ENCODE measurements around the gene RNF151.
"Not testable (repeated sequence)": the region's sequence is repeated elsewhere in the genome, so short reads cannot be mapped to it uniquely, and the experiment has no call there.

RNF151 gene

DNA sequence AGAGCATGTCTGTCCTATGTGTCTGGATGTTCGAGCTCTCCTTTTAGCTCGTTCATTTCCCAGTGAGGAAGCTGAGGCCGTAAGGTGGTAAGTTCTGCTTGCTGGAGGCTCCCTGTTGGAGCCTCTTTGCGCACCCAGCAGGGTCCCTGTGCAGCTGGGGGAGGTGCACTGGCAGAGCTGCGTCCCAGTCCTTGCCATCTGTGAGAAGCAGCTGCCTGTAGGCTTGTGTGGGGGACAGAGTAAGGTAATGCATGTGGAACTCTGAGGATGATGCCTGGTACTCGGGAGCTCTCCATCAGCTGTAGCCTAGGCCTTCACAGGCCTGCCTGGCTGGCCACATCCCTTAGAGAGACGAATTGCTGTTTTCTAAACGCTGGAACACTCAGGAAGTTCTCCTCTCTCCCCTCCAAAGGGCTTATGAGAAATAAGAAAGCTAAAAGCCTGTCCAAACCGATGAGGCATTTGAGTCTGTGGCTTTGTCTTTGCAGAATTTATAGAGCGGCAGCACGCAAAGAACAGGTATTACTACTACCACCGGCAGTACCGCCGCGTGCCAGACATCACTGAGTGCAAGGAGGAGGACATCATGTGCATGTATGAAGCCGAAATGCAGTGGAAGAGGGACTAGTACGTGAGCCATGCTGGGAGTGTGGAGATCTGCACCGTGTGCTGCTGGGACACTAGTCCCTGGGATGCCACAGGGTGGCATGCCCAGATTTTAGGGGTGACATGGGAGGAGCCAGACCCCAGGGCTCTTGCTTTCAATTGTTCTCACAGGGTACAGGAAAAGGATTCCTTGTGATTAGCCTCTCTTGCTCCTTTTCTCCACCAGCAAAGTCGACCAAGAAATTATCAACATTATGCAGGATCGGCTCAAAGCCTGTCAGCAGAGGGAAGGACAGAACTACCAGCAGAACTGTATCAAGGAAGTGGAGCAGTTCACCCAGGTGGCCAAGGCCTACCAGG lies 5.7 kb upstream of the RNF151 start:
- peak; percentile 44 for DNase-seq

DNA sequence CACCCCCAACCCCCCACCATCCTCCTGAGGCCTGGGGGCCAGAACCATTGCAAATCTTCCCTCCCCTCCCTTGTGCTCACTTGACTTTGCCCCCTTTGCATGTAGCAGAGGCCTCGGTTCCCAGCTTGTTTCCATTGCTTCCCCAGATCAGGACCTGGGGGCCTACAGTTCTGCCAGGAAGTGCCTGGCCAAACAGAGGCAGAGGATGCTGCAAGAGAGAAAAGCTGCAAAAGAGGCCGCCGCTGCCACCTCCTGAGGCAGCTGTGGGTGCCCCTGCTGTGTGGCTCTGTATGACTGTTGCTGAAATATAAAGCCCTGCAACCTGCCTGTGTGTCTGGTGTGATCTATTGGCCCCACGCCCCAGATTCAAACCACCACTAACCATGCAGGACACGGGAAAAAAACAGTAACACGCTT lies 5.0 kb upstream of the RNF151 start:
- DNase-seq = no peak

DNA sequence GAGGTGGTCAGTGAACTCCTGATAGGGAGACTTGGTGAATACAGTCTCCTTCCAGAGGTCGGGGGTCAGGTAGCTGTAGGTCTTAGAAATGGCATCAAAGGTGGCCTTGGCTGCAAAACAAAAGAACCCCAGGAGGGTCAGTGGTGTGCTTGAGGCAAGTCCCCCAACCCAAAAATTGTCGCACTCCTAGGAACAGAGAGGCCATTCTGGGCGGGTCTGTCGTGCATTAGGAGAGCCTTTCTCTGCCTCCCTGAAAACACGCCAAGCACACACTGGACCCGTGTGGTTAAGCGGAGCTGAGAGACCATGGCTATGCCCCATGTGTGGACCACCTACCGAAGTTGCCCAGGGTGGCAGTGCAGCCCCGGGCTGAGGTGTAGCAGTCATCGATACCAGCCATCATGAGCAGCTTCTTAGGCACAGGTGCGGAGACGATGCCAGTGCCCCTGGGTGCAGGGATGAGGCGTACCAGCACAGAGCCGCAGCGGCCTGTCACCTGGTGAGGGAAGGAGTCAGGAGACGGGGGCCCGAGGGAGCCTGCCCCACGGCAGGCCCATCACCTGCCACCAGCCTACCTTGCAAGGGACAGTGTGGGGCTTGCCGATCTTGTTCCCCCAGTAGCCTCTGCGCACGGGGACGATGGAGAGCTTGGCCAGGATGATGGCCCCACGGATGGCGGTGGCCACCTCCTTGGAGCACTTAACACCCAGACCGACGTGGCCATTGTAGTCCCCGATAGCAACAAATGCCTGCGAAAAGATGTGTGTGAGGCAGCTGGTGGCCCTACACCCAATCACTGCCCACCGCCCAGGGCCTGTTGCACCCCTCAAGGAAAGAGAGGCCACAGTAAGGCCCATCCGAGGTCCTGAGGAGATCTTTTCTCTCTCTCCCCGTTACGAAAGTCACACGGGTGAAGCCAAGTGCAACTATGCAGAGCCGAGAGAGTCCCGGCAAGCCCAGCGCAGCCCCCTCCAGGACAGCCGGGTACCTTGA lies 4.2 kb upstream of the RNF151 start:
- not testable (repeated sequence) for DNase-seq

DNA sequence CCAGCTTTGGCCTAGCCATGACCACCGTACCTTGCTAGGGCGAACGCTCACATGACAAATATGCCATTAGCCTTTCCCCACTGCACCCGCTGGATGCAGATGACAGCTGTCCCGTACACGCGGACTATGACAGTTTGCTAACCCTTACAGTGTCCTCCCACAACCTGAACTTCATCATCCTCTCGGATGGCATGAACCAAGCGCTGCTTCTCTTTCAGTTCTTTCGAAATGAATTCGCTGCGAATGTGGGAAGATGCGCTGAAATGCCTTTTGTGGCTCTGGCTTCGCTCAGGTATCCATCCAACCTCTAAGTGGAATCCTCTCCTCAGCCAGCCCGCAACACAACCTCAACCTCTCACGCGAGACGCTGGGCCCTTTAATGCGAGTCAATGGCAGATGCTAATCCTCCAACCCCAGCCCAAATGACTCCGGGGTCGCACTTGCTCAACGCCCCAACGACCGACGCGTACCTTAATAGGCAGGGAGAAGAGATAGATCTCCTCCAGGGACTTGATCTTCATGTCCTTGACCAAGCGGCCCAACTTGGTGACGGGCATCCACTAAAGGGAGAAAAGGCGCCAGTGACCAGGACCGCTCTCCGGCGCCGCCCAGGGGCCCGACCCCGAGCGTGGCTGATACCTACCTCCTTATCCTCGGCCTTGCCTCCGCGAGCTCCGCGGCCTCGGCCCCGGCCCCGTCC lies 2.7 kb upstream of the RNF151 start:
- no peak for DNase-seq

DNA sequence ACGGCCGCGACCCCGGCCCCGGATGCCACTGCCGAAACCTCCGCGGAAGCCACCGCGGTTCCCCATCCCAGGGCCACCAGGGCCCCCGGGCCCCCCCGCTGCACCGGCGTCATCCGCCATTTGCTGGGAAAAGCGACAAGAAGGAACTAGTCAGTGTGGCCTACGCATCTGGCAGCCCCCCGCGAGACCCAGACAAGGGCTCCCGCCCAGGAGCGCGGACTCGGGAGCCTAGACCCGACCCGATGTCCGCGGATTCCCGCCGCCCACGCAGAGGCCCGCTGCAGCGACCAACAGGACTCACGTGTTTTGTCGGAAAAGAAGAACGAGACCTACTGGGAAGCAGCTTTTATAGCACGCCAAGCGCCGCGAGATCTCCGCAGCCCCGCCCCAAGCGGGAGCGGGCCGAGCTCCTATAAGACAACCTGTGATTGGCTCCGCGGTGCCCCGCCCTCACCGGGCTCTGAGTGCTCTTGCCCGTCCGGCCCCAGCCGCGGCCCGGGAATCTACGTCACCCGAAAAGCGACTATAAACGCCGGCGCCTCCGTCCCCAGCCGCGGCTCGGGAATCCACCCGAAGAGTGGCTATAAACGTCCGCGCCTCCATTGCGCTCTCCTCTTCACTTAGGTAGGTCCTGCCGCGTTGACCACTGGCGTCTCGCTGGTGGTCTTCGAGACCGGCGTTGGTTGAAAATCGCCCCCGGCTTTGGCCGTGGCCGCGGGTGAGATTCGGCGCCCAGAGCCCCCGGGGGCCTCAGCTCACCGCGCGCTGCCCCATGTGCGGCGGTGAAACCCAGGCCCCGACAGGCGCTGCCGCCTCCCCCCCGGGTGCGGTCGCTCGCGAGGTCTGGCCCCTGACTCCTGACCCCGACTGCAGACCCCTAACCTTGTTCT lies 1.9 kb upstream of the RNF151 start, which contains the start of gene RPS2:
Gene RPS2, minus strand, starts transcription at position 321 of the 890 bp plus-strand sequence. Its CDS starts 201 bp downstream, at position 120.
- peak; percentile 99 for DNase-seq

DNA sequence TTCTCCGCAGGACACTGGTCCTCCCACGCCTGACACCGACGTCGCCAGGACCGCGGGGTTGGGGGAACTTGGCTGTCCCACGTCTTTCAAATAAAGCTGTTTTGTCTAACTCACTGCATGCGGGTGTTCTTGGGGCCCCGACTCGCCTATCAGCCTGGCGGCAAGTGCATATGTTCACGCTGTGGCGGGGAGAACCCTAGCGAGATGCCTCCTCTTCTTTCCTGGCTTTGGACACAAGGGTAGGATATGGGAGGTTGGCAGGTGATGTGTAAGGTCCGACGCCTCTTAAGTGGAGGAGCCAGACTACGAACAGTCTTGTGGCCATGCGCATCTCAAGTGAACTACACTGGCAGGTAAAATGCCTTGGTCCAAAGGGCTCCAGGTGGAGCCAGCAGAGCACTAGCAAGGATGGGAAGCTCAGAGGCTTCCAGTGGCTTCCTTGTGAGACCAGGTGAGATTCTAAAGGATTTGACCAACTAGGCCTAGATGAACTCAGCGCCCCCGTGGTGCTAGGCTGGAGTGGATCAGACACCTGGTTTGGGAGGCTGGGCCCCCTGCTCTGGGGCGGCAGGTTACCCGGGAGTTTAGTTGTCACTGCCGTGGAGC lies 1.2 kb upstream of the RNF151 start:
- no peak for DNase-seq

DNA sequence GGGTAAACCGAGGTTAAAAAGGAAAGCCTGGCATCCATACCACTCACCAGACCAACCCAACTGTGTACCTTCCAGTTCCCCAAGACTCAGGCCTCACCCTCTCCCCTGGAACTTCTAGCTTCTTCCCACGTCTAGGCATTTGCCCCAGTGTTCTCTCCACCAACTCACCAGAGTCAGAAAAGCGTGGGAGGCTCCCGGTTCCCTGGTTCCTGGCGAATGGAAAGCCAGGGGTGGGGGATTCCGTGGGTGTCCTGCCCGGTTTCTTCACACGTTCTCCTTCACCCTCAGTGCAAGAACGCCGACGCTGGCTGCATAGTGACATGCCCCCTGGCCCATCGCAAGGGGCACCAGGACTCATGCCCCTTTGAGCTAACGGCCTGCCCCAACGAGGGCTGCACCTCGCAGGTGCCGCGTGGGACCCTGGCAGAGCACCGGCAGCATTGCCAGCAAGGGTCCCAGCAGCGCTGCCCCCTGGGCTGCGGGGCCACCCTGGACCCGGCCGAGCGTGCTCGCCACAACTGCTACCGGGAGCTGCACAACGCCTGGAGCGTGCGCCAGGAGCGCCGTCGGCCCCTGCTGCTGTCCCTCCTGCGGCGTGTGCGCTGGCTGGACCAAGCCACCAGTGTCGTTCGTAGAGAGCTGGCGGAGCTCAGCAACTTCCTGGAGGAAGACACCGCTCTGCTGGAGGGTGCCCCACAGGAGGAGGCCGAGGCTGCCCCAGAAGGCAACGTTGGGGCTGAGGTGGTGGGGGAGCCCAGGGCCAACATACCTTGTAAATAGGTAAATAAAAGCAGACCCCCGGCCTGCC lies 1.7 kb downstream of the RNF151 start:
- DNase-seq = no peak

DNA sequence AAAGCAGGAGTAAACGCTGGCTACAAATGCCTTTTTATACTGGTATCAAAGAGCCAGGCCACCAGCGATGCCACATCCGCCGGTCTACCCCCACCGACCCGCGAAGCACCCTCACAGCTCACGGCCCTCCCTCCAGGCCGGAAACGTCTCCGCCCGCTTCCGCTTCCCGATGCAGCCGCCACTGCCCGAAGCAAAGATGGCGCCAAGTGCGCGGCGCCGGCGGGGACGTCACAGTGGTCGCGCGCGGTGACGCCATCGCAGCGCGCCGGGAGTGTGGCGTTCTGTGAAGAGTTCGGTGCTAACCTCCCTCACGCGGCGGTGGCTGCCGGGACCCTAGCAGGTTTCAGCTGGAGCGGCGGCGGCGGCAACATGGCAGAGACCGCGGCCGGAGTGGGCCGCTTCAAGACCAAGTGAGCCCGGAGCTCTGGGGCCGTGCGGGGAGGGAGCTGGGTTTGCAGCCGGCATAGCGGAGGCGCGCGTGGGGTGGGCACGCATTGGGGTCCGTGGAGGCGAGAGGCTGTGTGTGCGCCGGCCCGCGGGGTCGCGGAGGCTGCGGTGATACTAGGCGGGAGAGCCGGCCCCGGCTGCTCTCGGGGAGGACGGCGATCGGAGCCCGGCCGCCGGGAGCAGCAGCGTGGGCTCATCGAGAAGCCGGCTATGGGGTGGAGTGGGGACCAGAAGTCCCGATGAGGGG lies 5.3 kb downstream of the RNF151 start, which contains the start of gene TBL3:
Gene TBL3, plus strand, starts transcription at position 258 of the 694 bp plus-strand sequence. Its CDS starts 112 bp downstream, at position 370.
- DNase-seq = peak; percentile 89

DNA sequence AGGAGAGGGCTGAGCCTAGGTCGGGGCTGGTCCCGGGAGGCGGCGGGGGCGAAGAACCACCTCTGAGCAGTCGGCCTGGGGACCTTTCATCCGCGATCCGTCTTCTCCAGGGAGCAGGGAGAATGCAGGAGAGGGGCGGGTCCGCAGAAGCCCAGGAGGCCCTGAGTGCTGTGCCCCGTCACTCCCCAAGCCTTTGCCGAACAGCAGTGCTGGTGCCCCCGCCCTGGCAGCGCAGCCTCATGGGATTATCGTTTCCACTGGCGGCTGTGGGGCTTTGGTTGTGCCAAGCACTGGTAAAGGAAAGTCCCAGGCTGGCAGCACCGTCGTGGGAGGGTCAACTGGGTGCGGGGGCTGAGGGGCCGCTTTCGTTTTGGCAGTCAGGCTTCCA lies 5.8 kb downstream of the RNF151 start:
- no peak for DNase-seq

DNA sequence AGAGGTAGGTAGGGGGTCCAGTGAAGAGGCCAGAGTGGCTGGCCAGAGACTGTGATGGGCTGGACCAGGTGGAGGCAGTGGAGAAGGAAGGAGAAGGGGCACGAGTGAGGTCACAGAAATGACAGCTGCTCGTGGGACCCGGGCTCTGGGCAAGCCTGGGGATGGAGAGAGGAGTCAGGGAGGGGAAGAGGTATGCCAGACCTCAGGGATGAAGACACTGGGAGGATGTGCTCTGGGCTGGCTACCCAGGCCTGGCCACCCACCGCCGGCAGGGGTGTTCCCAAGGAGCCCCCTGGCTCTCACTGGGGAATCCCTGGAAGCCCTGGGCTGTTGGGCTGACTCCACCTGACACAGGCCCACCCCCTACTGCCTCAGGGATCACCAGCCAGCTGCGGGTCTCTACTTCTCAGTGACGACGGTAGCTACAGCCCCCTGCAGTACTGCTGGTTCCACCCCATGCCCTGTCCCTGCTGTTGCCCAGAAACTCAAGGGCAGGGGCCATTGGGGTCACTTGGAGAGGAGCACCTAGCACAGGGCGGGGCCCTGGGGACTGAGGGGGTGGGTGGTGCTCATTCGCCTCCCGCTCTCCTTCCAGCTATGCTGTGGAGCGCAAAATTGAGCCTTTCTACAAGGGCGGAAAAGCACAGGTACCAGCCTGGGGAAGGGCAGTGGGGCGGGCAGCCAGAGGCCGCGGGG lies 7.0 kb downstream of the RNF151 start:
- DNase-seq = no peak

DNA sequence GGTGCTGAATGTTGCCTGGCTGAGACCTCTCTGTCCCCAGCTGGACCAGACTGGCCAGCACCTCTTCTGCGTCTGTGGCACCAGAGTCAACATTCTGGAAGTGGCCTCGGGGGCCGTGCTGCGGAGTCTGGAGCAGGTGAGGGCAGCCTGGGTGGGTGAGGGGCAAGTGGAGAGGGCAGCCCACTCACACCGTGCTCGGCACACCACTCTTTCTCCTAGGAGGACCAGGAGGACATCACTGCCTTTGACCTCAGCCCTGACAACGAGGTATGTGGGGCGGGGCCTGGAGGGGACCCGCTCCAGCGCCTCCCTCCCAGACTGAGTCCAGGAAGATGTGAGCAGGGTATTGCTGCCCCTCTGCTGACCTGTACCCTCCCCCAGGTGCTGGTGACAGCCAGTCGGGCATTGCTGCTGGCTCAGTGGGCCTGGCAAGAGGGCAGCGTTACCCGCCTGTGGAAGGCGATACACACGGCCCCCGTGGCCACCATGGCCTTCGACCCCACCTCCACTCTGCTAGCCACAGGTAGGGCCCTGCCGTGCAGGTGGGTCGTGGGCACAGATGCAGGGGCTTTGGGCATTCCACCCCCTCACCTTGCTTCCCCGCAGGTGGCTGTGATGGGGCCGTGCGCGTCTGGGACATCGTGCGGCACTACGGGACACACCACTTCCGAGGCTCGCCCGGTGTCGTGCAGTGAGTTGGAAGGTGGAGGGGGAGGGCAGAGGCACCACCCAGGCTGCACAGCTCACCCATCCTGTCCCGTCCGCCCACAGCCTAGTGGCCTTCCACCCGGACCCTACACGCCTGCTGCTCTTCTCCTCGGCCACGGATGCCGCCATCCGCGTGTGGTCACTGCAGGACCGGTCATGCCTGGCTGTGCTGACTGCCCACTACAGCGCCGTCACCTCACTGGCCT lies 7.8 kb downstream of the RNF151 start:
- DNase-seq = no peak

DNA sequence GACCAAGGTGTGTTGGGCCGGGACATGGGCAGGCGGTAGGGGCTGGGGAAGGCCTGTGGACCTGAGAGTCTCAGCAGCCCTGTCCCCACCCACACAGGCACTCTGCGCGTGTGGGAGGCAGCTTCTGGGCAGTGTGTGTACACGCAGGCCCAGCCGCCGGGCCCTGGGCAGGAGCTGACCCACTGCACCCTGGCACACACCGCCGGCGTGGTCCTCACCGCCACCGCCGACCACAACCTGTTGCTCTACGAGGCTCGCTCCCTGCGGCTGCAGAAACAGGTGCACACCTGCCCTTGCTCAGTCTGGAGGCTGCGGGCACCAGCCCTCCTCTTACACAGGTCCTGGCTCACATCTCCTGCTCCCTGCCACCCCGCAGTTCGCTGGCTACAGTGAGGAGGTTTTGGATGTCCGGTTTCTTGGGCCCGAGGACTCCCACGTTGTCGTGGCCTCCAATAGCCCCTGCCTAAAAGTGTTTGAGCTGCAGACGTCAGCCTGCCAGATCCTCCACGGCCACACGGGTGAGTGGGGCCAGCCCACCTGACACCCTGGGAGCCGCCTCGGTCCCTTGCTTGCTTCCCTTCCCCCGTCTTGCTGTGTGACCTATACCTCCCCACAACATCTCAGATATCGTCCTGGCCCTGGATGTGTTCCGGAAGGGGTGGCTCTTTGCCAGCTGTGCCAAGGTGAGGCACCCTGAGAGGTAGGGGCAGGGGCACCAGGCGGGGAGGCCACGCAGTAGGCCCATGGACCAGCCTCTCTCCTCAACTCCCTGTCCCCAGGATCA lies 9.0 kb downstream of the RNF151 start:
- DNase-seq = no peak

DNA sequence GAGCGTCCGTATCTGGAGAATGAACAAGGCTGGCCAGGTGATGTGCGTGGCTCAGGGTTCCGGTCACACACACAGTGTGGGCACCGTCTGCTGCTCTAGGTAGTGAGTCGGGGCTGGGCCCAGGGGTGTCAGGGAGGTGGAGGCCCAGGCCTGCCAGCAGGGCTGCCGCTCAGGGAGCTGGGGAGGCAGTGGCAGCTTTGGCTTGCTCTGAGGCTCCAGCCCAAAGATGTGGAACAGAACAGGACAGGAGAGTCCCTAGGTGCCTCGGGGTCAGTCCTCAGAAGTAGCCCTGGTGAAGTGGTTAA lies 9.5 kb downstream of the RNF151 start:
- no peak for DNase-seq

DNA sequence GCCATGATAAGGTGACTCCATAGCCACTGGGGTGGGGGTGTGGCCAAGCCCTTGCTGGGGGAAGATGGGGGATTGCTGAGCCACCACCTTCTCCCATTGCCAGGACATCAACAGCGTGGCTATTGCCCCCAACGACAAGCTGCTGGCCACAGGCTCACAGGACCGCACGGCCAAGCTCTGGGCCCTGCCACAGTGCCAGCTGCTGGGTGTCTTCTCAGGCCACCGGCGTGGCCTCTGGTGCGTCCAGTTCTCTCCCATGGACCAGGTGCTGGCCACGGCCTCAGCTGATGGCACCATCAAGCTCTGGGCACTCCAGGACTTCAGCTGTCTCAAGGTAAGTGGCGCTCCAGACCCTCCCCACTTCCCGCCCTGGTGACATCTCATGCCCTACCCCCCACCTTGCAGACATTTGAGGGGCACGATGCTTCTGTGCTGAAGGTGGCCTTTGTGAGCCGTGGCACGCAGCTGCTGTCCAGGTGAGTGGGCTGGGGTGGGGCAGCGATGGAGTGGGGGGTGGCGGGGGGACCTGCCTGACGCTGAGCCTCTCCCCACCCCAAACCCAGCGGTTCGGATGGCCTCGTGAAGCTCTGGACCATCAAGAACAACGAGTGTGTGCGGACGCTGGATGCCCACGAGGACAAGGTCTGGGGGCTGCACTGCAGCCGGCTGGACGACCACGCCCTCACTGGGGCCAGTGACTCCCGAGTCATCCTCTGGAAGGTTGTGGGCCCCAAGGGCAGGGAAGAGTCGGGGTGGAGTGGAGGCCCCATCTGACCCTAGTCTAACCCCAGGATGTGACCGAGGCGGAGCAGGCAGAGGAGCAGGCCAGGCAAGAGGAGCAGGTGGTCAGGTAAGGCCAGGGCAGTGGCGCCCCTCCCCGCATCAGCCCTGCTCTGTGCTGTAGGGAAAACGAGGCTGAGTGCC lies 10.6 kb downstream of the RNF151 start:
- DNase-seq = no peak

DNA sequence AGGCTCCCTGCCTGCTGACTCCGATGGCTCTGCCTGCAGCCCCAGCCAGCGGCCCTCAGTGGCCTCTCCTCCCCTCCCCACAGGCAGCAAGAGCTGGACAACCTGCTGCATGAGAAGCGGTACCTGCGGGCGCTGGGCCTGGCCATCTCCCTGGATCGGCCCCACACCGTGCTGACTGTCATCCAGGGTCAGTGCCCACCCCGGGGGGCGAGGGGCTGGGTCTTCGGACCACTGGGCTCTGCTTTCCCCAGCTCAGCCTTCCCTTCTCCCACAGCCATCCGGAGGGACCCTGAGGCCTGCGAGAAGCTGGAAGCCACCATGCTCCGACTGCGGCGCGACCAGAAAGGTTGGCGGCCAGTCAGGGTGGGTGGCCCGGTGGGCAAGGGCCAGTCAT lies 11.2 kb downstream of the RNF151 start:
- no peak for DNase-seq
